Neural progenitor cell (in vitro differentiated cells): Measurements from ENCODE around the gene KIR2DL3.

Experiments used
- EZH2phosphoT487 ChIP-seq: fragments of 200-600 bp; sonication (generic); IDR thresholded peaks from 2 replicates; pipeline ENCODE4 v1.6.1; 2017; ENCODE audit warnings: antibody characterized with exemption
- TF ChIP-seq, protein P1 (sequence below): fragments of 200-600 bp; sonication (generic); IDR thresholded peaks from 2 replicates; pipeline ENCODE4 v1.5.1; 2017; ENCODE audit warnings: antibody characterized with exemption, mild to moderate bottlenecking

DNA sequence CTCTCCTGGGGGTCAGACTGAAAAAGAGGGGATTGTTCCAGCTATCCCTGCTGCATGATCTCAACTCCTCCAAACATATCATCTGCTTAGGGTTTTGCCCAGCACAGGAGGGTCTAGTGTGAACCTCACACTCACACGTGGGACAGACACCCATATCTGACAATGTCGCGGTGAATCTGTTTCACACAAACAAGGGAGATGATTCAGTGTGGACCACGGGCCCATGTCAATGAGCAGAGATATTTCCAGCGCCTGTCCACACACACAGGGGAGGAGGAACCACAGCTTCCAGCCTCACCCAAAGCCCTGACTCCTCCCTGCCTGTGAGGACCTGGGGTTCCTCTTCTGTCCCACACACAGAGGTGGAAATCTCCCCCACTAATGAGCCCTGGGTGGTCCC, 43.7 kb upstream of the KIR2DL3 start:
- TF ChIP-seq EZH2phosphoT487 = no peak
- TF ChIP-seq, protein P1, sequence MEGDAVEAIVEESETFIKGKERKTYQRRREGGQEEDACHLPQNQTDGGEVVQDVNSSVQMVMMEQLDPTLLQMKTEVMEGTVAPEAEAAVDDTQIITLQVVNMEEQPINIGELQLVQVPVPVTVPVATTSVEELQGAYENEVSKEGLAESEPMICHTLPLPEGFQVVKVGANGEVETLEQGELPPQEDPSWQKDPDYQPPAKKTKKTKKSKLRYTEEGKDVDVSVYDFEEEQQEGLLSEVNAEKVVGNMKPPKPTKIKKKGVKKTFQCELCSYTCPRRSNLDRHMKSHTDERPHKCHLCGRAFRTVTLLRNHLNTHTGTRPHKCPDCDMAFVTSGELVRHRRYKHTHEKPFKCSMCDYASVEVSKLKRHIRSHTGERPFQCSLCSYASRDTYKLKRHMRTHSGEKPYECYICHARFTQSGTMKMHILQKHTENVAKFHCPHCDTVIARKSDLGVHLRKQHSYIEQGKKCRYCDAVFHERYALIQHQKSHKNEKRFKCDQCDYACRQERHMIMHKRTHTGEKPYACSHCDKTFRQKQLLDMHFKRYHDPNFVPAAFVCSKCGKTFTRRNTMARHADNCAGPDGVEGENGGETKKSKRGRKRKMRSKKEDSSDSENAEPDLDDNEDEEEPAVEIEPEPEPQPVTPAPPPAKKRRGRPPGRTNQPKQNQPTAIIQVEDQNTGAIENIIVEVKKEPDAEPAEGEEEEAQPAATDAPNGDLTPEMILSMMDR = no peak
